ENCODE measurements around the gene NPIPB9.
"Not testable (repeated sequence)": the region's sequence is repeated elsewhere in the genome, so short reads cannot be mapped to it uniquely, and the experiment has no call there.

NPIPB9 gene

DNA sequence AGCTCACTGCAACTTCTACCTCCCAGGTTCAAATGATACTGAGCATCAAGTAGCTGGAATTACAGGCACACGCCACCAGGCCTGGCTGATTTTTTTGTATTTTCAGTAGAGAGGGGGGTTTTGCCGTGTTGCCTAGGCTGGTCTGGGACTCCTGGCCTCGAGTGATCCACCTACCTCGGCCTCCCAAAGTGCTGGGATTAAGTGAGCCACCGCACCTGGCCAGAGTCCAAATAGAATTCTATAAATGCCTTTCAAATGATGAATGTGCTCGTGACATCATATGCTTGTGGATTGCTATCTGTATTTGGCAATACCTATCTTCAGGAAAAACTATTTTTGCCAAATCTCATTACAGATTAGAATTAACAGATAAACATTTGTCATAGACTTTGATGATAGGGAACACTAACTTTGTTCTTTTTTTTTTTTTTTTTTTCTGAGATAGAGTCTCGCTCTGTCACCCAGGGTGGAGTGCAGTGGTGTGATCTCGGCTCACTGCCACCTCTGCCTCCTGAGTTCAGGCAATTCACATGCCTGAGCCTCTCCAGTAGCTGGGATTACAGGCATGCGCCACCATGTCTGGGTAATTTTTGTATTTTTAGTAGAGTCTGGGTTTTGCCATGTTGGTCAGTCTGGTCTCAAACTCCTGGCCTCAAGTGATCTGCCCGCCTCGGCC, 56.0 kb downstream of the NPIPB9 start:
- DNase-seq (ENCODE audit: low spot score); POLR2A ChIA-PET (ENCODE audit: low non-redundant PET); H3K27ac ChIP-seq; CTCF ChIA-PET: not testable (repeated sequence)

DNA sequence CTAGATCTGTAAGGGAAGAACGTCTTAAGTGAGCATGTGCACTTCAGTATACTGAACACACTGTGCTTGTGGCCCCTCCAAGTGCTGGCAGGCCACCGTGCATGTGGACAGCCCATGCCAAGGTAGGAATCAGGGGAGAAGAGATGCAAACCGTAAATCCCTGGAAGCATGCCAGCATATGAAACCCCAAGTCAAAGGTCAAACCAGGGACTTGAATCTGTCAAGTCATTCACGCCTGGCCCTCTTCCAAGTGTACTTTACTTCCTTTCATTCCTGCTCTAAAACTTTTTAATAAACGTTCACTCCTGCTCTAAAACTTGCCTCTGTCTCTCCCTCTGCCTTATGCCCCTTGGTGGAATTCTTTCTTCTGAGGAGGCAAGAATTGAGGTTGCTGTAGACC, 68.4 kb downstream of the NPIPB9 start:
- POLR2A ChIA-PET (ENCODE audit: low non-redundant PET), result no interaction called here
- CTCF ChIA-PET, result no interaction called here
- no peak overlapping the region for H3K27ac ChIP-seq
- TF ChIP-seq, protein P1, sequence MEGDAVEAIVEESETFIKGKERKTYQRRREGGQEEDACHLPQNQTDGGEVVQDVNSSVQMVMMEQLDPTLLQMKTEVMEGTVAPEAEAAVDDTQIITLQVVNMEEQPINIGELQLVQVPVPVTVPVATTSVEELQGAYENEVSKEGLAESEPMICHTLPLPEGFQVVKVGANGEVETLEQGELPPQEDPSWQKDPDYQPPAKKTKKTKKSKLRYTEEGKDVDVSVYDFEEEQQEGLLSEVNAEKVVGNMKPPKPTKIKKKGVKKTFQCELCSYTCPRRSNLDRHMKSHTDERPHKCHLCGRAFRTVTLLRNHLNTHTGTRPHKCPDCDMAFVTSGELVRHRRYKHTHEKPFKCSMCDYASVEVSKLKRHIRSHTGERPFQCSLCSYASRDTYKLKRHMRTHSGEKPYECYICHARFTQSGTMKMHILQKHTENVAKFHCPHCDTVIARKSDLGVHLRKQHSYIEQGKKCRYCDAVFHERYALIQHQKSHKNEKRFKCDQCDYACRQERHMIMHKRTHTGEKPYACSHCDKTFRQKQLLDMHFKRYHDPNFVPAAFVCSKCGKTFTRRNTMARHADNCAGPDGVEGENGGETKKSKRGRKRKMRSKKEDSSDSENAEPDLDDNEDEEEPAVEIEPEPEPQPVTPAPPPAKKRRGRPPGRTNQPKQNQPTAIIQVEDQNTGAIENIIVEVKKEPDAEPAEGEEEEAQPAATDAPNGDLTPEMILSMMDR (conservative IDR thresholded peaks at IDR 0.05; ENCODE audit: low read depth), result no peak
- no peak for DNase-seq (ENCODE audit: low spot score)

DNA sequence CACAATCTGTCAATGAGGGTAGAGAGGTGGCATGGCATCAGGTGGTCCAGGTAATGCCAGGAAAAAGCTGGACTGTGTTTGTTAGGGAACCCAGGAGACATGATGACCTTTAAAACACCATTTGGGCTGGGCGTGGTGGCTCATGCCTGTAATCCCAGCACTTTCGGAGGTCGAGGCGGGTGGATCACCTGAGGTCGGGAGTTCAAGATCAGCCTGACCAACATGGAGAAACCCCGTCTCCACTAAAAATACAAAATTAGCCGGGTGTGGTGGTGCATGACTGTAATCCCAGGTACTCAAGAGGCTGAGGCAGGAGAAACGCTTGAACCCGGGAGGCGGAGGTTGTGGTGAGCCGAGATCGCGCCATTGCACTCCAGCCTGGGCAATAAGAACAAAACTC, 69.0 kb downstream of the NPIPB9 start:
- H3K27ac ChIP-seq; CTCF ChIA-PET; DNase-seq (ENCODE audit: low spot score): not testable (repeated sequence)
- POLR2A ChIA-PET (ENCODE audit: low non-redundant PET), result interaction anchor here (0.6 to 0.8 kb wide), 2 partner anchors 9 to 26 kb away, joined by 3 to 5 read pairs; partner anchors contain the start of gene TUFM

DNA sequence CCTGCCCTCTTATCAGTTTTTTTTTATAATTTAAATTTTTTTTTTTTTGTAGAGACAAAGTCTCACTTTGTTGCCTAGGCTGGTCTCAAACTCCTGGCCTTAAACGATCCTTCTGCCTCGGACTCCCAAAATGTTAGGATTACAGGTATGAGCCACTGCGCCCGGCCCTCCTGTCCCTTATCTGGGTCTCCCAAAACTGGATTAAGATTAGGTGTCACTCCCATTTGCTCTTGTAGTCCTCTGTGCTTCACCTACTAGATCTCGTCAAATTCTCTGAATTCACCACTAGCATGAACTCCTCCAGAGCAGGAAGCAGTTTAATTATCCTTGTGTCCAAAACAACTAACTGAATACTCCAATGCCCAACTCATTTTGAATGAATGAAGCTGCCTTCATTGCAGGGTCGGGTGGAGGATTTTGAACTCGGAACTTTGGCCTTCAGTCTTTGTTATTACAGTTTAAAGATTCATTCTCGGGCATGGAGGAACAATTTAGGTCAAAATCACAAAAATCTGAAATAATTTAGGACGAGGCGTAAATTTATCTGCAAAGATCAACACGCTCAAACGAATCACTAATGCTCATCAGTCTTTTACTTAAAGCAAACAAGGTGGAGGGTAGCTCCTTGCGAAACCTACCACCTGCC, 70.4 kb downstream of the NPIPB9 start:
- TF ChIP-seq, protein P1 (conservative IDR thresholded peaks at IDR 0.05; ENCODE audit: low read depth), result no peak
- H3K27ac ChIP-seq, result peak overlapping the region; percentile 98
- DNase-seq (ENCODE audit: low spot score), result no peak
- ChIA-PET POLR2A (ENCODE audit: low non-redundant PET) (interaction anchor here (0.6 kb wide), 1 partner anchor 16 kb away, joined by 3 read pairs; no protein-coding TSS in a partner anchor), CTCF (no interaction called here)
